ENCODE results near the gene PDP2.

Gene PDP2

DNA sequence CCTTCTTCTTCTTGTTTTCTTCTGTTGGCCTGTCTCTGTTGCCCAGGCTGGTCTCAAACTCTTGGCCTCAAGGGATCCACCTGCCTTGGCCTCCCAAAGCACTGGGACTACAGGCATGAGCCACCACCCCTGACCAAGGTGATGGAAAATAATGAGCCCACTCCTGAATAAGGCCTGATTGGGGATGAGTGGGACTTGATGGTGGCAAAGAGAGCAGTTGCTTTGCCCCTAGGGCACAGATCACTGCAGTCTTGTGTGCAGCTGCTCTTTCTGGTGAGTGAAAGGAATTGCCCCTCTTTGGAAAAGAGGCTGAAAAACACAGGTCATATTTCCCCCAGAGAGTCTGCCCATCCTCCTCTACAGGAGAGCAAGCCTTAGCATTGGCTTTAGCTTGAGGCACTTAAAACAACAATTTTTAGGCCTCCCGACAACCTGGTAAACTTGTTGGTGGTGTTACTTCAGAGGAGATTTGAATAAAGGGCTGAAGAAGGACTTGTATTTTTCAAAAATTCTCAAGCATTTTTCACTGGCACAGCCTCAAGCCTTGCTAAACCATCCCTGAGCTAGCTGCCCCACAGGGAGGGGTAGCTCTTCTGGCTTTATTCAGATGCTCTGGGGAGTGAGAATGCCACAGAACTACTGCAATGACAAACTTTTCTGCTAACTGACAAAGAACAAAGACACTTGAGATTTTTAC, 6.1 kb upstream of the PDP2 start:
- H3K4me3 ChIP-seq (ENCODE audit: low read length) = no peak overlapping the region
- no peaks in the 10 kb centered on the region for H3K36me3 ChIP-seq (ENCODE audit: insufficient read depth, low read depth, low read length)
- H3K27me3 ChIP-seq (ENCODE audit: insufficient read depth, low read length) = no peaks in the 10 kb centered on the region
- no peaks in the 10 kb centered on the region for H3K4me1 ChIP-seq (ENCODE audit: insufficient read depth, low read length)
- H3K9me3 ChIP-seq (ENCODE audit: insufficient read depth, low read depth, low read length) = no peaks in the 10 kb centered on the region
- no peak overlapping the region for H3K9ac ChIP-seq (ENCODE audit: low read depth, low read length)
- H3K27ac ChIP-seq (ENCODE audit: low read length) = no peak overlapping the region

DNA sequence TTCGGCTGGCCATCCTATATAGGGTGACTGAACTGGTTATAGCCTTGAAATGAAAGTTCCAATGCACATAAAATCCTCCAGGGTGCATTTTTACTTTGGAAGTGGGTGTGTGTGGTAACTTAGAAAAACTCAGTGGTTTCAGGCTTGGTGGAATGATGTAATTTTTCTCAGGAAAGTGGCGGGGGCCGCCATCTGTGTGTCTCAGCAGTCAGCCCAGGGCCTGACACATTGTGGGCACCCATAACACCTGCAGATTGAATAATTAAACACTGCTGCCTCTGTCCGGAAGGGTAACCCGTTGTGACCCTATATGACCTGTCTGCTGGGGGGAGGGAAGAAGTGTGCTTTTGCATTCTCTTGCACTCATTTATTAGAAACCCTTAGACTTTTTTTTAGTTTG, 2.2 kb upstream of the PDP2 start:
- Histone ChIP-seq H3K27me3 (ENCODE audit: insufficient read depth, low read length) (peaks cover 4% of the 10 kb centered on the region; the same call in 1 of the 2 replicates), H3K36me3 (ENCODE audit: insufficient read depth, low read depth, low read length) (no peaks in the 10 kb centered on the region), H3K9ac (ENCODE audit: low read depth, low read length) (no peak overlapping the region), H3K4me3 (ENCODE audit: low read length) (no peak overlapping the region), H3K9me3 (ENCODE audit: insufficient read depth, low read depth, low read length) (no peaks in the 10 kb centered on the region), H3K27ac (ENCODE audit: low read length) (no peak overlapping the region), H3K4me1 (ENCODE audit: insufficient read depth, low read length) (no peaks in the 10 kb centered on the region; the same call in 1 of the 2 replicates)

DNA sequence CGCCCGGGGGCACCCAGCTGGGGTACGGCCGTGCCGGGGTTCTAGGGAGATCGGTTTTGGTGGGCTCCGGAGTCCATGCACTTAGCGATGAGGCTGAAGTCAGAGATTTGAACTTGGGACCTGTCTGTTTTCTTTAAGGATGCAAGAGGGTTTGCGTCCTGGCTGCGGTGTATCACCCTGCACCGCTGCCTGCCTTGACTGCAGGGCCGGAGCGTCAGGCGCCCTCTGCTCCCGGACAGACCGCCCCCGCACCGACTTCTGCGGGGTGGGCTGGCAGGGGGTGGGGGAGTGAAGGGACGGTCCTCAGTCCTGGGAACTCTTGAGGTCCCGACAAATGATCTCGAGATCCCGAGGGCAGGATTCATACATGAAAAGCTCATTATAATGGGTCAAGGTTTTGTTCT, 701 bp downstream of the PDP2 start:
- Histone ChIP-seq H3K4me3 (ENCODE audit: low read length) (peak overlapping the region; percentile 93), H3K9me3 (ENCODE audit: insufficient read depth, low read depth, low read length) (no peaks in the 10 kb centered on the region), H3K4me1 (ENCODE audit: insufficient read depth, low read length) (no peaks in the 10 kb centered on the region; the same call in 1 of the 2 replicates), H3K9ac (ENCODE audit: low read depth, low read length) (peak overlapping the region; percentile 78; the same call in 1 of the 2 replicates), H3K36me3 (ENCODE audit: insufficient read depth, low read depth, low read length) (peaks cover 20% of the 10 kb centered on the region), H3K27ac (ENCODE audit: low read length) (no peak overlapping the region), H3K27me3 (ENCODE audit: insufficient read depth, low read length) (peaks cover 4% of the 10 kb centered on the region; the same call in 1 of the 2 replicates)

DNA sequence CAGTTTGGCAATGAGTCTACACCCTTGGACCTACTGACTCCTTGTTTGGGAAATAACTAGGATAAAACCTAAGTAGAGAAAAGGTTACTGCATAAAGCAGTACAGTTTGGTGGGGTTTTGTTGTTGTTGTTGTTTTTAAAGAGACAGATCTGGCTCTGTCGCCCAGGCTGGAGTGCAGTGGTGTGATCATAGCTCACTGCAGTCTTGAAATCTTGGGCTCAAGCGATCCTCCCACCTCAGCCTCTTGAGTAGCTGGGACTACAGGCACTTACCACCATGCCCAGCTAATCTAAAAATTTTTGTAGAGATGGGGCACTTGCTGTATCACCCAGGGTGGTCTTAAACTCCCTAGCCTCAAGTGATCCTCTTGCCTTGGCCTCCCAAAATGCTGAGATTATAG, 1.2 kb downstream of the PDP2 start:
- Histone ChIP-seq H3K4me3 (ENCODE audit: low read length) (peak overlapping the region; percentile 93), H3K36me3 (ENCODE audit: insufficient read depth, low read depth, low read length) (peaks cover 26% of the 10 kb centered on the region), H3K27ac (ENCODE audit: low read length) (no peak overlapping the region), H3K9me3 (ENCODE audit: insufficient read depth, low read depth, low read length) (no peaks in the 10 kb centered on the region), H3K27me3 (ENCODE audit: insufficient read depth, low read length) (peaks cover 4% of the 10 kb centered on the region; the same call in 1 of the 2 replicates), H3K4me1 (ENCODE audit: insufficient read depth, low read length) (no peaks in the 10 kb centered on the region; the same call in 1 of the 2 replicates), H3K9ac (ENCODE audit: low read depth, low read length) (peak overlapping the region; percentile 45; the same call in 1 of the 2 replicates)

DNA sequence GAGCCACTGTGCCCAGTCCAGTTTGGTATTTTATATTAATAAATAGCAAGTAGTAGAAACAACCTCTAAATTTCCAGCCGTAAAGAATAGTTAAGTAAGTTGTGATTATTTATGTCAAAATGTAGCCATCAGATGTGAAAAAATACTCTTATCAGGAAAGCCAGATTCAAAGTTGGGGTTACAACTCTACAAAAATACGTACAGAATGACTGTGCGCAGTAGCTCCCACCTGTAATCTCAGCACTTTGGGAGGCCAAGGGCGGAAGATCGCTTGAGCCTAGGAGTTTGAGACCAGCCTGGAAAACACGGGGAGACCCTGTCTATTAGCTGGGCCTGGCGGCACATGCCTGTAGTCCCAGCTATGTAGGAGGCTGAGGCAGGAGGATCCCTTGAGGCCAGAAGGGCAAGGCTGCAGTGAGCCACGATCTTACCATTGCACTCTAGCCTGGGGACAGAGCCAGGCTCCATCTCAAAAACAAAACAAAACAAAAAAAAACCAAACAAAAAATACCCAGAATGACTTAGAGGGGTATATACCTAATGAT, 1.7 kb downstream of the PDP2 start:
- Histone ChIP-seq H3K4me1 (ENCODE audit: insufficient read depth, low read length) (no peaks in the 10 kb centered on the region; the same call in 1 of the 2 replicates), H3K27me3 (ENCODE audit: insufficient read depth, low read length) (peaks cover 4% of the 10 kb centered on the region; the same call in 1 of the 2 replicates), H3K4me3 (ENCODE audit: low read length) (peak overlapping the region; percentile 93; the same call in 1 of the 2 replicates), H3K36me3 (ENCODE audit: insufficient read depth, low read depth, low read length) (peaks cover 31% of the 10 kb centered on the region), H3K9me3 (ENCODE audit: insufficient read depth, low read depth, low read length) (no peaks in the 10 kb centered on the region), H3K27ac (ENCODE audit: low read length) (no peak overlapping the region), H3K9ac (ENCODE audit: low read depth, low read length) (peak overlapping the region; percentile 45; the same call in 1 of the 2 replicates)

DNA sequence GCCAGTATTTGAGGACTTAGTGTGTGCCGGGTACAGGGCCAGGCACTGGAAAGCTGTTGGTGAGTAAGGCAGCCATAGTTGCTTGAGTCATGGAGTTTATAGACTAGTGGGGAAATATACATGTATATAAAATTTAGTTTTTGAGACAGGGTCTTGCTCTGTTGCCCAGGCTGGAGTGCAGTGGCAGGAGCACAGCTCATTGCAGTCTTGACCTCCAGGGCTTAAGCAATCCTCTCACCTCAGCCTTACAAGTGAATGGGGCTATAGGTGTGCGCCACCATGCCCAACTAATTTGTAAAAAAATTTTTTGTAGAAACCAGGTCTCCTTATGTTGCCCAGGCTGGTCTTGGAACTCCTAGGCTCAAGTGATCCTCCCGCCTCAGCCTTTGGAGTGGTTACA, 2.4 kb downstream of the PDP2 start:
- Histone ChIP-seq H3K4me3 (ENCODE audit: low read length) (no peak overlapping the region), H3K27ac (ENCODE audit: low read length) (no peak overlapping the region), H3K4me1 (ENCODE audit: insufficient read depth, low read length) (no peaks in the 10 kb centered on the region; the same call in 1 of the 2 replicates), H3K9ac (ENCODE audit: low read depth, low read length) (no peak overlapping the region), H3K27me3 (ENCODE audit: insufficient read depth, low read length) (peaks cover 4% of the 10 kb centered on the region; the same call in 1 of the 2 replicates), H3K9me3 (ENCODE audit: insufficient read depth, low read depth, low read length) (no peaks in the 10 kb centered on the region), H3K36me3 (ENCODE audit: insufficient read depth, low read depth, low read length) (peaks cover 34% of the 10 kb centered on the region)

DNA sequence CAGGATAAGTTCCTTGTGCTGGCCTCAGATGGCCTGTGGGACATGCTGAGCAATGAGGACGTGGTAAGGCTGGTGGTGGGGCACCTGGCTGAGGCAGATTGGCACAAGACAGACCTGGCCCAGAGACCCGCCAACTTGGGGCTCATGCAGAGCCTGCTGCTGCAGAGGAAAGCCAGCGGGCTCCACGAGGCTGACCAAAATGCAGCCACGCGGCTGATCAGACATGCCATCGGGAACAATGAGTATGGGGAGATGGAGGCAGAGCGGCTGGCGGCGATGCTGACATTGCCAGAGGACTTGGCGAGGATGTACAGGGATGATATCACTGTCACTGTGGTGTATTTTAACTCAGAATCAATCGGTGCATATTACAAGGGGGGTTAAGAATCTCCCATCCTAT, 5.2 kb downstream of the PDP2 start:
- Histone ChIP-seq H3K4me3 (ENCODE audit: low read length) (no peak overlapping the region), H3K4me1 (ENCODE audit: insufficient read depth, low read length) (no peaks in the 10 kb centered on the region), H3K27me3 (ENCODE audit: insufficient read depth, low read length) (no peaks in the 10 kb centered on the region), H3K36me3 (ENCODE audit: insufficient read depth, low read depth, low read length) (peaks cover 42% of the 10 kb centered on the region), H3K9ac (ENCODE audit: low read depth, low read length) (no peak overlapping the region), H3K27ac (ENCODE audit: low read length) (no peak overlapping the region), H3K9me3 (ENCODE audit: insufficient read depth, low read depth, low read length) (no peaks in the 10 kb centered on the region)

DNA sequence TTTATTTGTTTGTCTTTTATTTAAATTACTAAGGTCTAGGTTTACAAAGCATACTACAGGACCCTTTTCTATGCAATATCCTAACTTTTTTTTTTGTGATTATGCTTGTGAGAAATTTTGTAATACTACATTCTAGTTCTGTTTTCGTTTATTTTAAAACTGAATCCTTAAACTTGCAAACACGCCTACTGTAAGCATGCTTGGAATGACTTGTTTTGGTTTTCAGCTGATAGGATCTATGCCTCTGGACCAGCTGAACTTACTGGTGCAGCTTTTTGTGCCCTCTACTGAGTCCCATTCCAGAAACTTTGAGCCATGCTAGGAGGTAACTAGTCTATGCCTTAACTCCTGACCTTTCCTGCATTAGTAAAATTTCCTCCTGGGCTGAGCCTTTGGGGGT, 6.0 kb downstream of the PDP2 start:
- no peaks in the 10 kb centered on the region for H3K27me3 ChIP-seq (ENCODE audit: insufficient read depth, low read length)
- no peak overlapping the region for H3K27ac ChIP-seq (ENCODE audit: low read length)
- no peak overlapping the region for H3K4me3 ChIP-seq (ENCODE audit: low read length)
- no peaks in the 10 kb centered on the region for H3K9me3 ChIP-seq (ENCODE audit: insufficient read depth, low read depth, low read length)
- peaks cover 51% of the 10 kb centered on the region for H3K36me3 ChIP-seq (ENCODE audit: insufficient read depth, low read depth, low read length)
- no peak overlapping the region for H3K9ac ChIP-seq (ENCODE audit: low read depth, low read length)
- H3K4me1 ChIP-seq (ENCODE audit: insufficient read depth, low read length) = no peaks in the 10 kb centered on the region

DNA sequence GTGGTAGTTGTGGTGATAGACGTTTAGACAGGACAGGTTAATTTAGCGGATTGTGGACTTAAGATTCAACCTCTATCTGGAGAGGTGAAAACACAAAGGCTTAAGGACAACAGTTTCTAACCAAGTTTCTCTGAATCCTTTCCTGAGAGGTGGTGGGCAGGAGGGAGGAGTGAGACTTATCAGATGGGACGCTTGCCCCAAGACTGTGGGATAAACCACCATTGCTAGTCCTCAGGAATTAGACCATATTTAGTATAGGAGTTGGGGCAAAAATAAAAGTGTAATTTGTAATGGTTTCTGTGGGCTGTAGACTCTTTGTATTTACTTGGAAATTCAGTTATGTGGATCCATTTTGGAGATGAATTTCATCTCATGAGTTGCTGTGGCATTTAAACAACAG, 6.6 kb downstream of the PDP2 start:
- no peaks in the 10 kb centered on the region for H3K9me3 ChIP-seq (ENCODE audit: insufficient read depth, low read depth, low read length)
- H3K36me3 ChIP-seq (ENCODE audit: insufficient read depth, low read depth, low read length) = peaks cover 52% of the 10 kb centered on the region
- H3K27me3 ChIP-seq (ENCODE audit: insufficient read depth, low read length) = no peaks in the 10 kb centered on the region
- H3K4me1 ChIP-seq (ENCODE audit: insufficient read depth, low read length) = no peaks in the 10 kb centered on the region
- no peak overlapping the region for H3K9ac ChIP-seq (ENCODE audit: low read depth, low read length)
- no peak overlapping the region for H3K4me3 ChIP-seq (ENCODE audit: low read length)
- no peak overlapping the region for H3K27ac ChIP-seq (ENCODE audit: low read length)

DNA sequence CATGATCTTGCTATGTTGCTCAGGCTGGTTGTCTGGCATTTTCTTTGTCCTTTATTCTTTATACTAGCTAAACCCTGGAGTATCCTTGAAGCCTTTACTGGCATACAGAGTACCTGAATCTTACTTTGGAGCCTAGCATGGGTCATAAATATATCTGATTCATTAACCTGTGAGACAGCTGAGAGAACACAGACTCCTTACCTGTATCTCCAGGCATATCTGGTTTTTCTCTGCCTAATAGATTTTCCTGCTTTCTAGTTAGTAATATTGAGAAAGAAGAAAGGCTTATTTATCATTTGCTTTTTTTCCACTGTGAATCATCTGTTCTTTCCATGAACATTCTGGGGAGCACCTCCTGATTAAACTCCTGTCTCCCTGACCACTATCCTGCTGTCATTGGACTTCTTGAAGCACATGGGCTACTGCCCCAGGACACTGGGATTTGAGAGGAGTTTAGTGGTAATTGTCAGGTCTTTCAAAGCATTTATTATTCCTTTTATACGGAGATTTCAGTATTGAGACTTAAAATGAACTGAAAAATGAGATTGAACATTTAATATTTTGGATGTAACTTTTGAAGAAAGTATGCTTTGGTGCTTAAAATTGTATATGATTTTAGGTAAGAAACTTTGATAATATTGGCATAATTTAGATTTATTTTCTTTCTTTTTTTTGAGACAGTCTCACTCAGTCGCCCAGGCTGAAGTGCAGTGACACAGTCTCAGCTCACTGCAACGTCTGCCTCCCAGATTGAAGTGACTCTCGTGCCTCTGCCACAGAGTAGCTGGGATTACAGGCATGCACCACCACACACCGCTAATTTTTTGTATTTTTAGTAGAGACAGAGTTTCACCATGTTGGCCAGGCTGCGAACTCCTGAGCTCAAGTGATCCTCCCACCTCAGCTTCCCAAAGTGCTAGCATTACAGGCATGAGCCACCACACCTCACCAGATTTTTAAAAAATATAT, 8.6 kb downstream of the PDP2 start:
- H3K4me3 ChIP-seq (ENCODE audit: low read length) = no peak overlapping the region
- H3K9me3 ChIP-seq (ENCODE audit: insufficient read depth, low read depth, low read length) = no peaks in the 10 kb centered on the region
- H3K27me3 ChIP-seq (ENCODE audit: insufficient read depth, low read length) = no peaks in the 10 kb centered on the region
- H3K4me1 ChIP-seq (ENCODE audit: insufficient read depth, low read length) = no peaks in the 10 kb centered on the region
- no peak overlapping the region for H3K27ac ChIP-seq (ENCODE audit: low read length)
- H3K9ac ChIP-seq (ENCODE audit: low read depth, low read length) = no peak overlapping the region
- H3K36me3 ChIP-seq (ENCODE audit: insufficient read depth, low read depth, low read length) = peaks cover 52% of the 10 kb centered on the region

DNA sequence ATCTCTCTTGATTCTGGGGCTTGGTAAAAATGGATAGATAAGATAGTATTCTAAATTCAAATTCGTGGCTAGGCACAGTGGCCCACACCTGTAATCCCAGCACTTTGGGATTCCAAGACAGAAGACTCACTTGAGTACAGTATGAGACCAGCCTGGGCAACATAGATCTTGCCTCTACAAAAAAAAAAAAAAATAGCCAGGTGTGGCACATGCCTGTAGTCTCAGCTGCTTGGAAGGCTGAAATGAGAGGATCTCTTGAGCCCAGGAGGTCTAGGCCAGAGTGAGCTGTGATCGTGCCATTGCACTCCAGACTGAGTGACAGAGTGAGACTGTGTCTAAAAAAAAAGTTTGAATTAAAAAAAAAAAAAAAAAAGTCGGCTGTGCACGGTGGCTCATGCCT, 9.3 kb downstream of the PDP2 start:
- H3K9ac ChIP-seq (ENCODE audit: low read depth, low read length) = no peak overlapping the region
- peaks cover 46% of the 10 kb centered on the region for H3K36me3 ChIP-seq (ENCODE audit: insufficient read depth, low read depth, low read length)
- H3K4me3 ChIP-seq (ENCODE audit: low read length) = no peak overlapping the region
- H3K27me3 ChIP-seq (ENCODE audit: insufficient read depth, low read length) = no peaks in the 10 kb centered on the region
- H3K9me3 ChIP-seq (ENCODE audit: insufficient read depth, low read depth, low read length) = no peaks in the 10 kb centered on the region
- H3K27ac ChIP-seq (ENCODE audit: low read length) = no peak overlapping the region
- H3K4me1 ChIP-seq (ENCODE audit: insufficient read depth, low read length) = no peaks in the 10 kb centered on the region
